ENCODE data around the gene MXD4. TPM values are rescaled to one million over a fixed set of nuclear protein-coding genes. Genes with fewer than 3 reads are reported as not detected.

The MXD4 gene
- polyA plus RNA-seq, 1 donor (not counting 4 experiments of a cell fraction or from before 2014, with no cell fraction given) = 26.0 TPM

DNA sequence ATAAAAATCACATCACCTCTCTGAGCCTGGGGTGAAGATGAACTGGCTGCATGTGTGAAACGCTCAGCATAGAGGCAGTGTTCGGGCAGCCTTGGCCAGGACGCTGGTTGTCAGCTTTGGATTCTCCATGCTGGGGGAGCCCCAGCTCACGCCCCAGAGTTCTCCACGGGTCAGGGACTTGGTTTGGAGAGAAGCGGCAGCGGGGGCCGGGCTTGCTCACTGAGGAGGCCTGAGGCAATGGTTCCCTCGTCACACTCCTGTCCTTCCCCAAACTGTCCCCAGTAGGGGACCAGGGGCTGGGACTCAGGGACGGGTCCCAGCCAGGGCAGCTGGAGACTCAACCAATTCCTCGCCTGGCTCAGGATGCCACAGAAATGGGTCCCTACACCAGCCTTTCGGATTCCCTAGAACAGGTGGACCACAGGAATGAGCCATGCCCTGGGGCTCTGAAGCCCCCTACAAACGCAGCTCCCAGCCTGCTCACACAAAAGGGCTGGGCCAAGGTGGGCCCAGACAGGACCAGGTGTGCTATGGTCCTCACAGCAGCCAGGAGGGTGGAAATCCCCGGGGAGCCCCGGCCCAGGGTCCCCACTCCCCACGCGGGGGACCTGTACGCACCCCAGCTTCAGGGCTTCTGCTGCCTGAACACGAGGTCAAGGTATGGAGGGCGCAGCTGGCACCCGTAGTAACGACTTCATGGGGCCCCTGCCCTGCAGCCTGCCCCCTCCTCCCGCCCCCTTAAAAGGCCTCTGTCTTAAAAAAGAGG, 1.4 kb downstream of the MXD4 start:
- FAIRE-seq (no peak), DNase-seq (ENCODE audit: low read depth, low spot score) (no peak)
- Histone ChIP-seq H3K79me2 (ENCODE audit: control insufficient read depth, insufficient read depth, low read length) (peaks cover 10% of the 10 kb centered on the region), H3K9me1 (ENCODE audit: control insufficient read depth, extremely low read depth, insufficient read depth, low read length) (no peaks in the 10 kb centered on the region), H3K9ac (ENCODE audit: control insufficient read depth, extremely low read depth, insufficient read depth, low read length) (peak overlapping the region; percentile 80), H3K36me3 (ENCODE audit: control insufficient read depth in 2 of 2, extremely low read depth in 1 of 2, insufficient read depth in 2 of 2, low read length in 2 of 2) (peaks cover 0 to 7% of the 10 kb centered on the region in 2 experiments), H2AFZ (ENCODE audit: control insufficient read depth, low read length) (no peak overlapping the region), H3K9me3 (ENCODE audit: control insufficient read depth, low read depth, low read length) (no peaks in the 10 kb centered on the region), H3K4me2 (ENCODE audit: control insufficient read depth, extremely low read depth, insufficient read depth, low read depth, low read length) (peak overlapping the region; percentile 85), H3K27me3 (ENCODE audit: control insufficient read depth, extremely low read depth, insufficient read depth, low read length) (no peaks in the 10 kb centered on the region), H3K4me3 (ENCODE audit: control insufficient read depth in 2 of 3, extremely low read depth in 1 of 3, insufficient read depth in 2 of 3, low read depth in 1 of 3, low read length in 3 of 3) (peak overlapping the region; percentile 73 to 91 (median 87)), H3K27ac (ENCODE audit: control insufficient read depth, insufficient read depth, low read length) (no peak overlapping the region), H4K20me1 (ENCODE audit: control insufficient read depth, extremely low read depth, insufficient read depth, low read length) (peaks cover 8% of the 10 kb centered on the region), H3K4me1 (ENCODE audit: control insufficient read depth, extremely low read depth, insufficient read depth, low read length) (peaks cover 10% of the 10 kb centered on the region)
- dilution Hi-C loops (cut with MboI; ENCODE audit: extremely low pct_ligation_motif_present, low sequenced_read_pairs) = no loop called here
- TF ChIP-seq, protein P1, sequence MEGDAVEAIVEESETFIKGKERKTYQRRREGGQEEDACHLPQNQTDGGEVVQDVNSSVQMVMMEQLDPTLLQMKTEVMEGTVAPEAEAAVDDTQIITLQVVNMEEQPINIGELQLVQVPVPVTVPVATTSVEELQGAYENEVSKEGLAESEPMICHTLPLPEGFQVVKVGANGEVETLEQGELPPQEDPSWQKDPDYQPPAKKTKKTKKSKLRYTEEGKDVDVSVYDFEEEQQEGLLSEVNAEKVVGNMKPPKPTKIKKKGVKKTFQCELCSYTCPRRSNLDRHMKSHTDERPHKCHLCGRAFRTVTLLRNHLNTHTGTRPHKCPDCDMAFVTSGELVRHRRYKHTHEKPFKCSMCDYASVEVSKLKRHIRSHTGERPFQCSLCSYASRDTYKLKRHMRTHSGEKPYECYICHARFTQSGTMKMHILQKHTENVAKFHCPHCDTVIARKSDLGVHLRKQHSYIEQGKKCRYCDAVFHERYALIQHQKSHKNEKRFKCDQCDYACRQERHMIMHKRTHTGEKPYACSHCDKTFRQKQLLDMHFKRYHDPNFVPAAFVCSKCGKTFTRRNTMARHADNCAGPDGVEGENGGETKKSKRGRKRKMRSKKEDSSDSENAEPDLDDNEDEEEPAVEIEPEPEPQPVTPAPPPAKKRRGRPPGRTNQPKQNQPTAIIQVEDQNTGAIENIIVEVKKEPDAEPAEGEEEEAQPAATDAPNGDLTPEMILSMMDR (optimal IDR thresholded peaks at IDR 0.05 in 1 of 3, IDR thresholded peaks at IDR 0.05 in 1 of 3, conservative IDR thresholded peaks at IDR 0.05 in 1 of 3; ENCODE audit: extremely low read depth in 1 of 3, insufficient read depth in 2 of 3, low read length in 3 of 3) = no peak
- no peak for TF ChIP-seq EZH2 (IDR thresholded peaks at IDR 0.05; ENCODE audit: low read length)

DNA sequence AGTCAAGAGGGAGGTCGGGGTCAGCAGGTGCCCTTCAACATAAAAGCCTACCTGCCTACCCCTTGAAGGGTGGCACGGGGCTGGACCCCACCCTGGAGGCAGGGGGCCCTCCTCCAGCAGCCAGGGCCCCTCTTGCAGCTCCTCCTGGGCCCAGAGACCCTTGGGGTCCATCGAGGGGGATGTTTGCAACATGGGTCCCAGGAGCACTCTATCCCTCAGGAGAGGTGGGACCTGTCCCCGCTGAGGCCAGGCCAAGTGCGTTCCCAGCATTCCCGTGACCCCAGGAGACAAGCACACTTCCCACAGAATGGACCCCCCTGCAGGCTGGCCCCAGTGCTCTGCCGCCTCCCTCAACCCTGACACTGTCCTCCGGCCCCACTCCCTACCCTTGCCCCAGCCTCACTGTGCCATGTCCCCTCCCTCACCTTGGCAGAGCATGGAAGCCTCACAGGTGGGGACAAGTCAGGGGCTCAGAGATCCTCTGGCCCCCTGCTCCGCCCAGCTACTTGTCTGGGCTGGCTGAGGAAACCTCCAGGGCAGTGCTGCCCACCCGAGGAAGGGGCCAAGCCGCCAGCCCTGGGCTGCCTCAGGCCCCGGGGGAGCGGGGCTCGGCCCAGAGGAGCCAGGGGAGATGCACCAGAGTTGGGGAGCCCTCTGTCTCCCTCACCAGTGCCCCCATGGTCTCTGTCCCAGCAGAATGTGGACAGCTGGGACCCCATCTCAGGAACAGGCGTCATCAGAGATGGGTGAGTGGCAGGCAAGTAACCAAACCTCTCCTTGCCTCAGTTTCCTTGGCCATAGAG, 2.2 kb downstream of the MXD4 start:
- FAIRE-seq (no peak), DNase-seq (ENCODE audit: low read depth, low spot score) (no peak)
- Histone ChIP-seq H3K9me1 (ENCODE audit: control insufficient read depth, extremely low read depth, insufficient read depth, low read length) (no peaks in the 10 kb centered on the region), H4K20me1 (ENCODE audit: control insufficient read depth, extremely low read depth, insufficient read depth, low read length) (peaks cover 8% of the 10 kb centered on the region), H3K9ac (ENCODE audit: control insufficient read depth, extremely low read depth, insufficient read depth, low read length) (peak overlapping the region; percentile 80), H3K4me3 (ENCODE audit: control insufficient read depth in 2 of 3, extremely low read depth in 1 of 3, insufficient read depth in 2 of 3, low read depth in 1 of 3, low read length in 3 of 3) (no peak overlapping the region), H3K9me3 (ENCODE audit: control insufficient read depth, low read depth, low read length) (no peaks in the 10 kb centered on the region), H3K27me3 (ENCODE audit: control insufficient read depth, extremely low read depth, insufficient read depth, low read length) (no peaks in the 10 kb centered on the region), H3K79me2 (ENCODE audit: control insufficient read depth, insufficient read depth, low read length) (peaks cover 10% of the 10 kb centered on the region), H3K4me1 (ENCODE audit: control insufficient read depth, extremely low read depth, insufficient read depth, low read length) (peaks cover 10% of the 10 kb centered on the region), H3K27ac (ENCODE audit: control insufficient read depth, insufficient read depth, low read length) (no peak overlapping the region), H3K36me3 (ENCODE audit: control insufficient read depth in 2 of 2, extremely low read depth in 1 of 2, insufficient read depth in 2 of 2, low read length in 2 of 2) (peaks cover 3 to 10% of the 10 kb centered on the region in 2 experiments), H3K4me2 (ENCODE audit: control insufficient read depth, extremely low read depth, insufficient read depth, low read depth, low read length) (peak overlapping the region; percentile 85), H2AFZ (ENCODE audit: control insufficient read depth, low read length) (no peak overlapping the region)
- dilution Hi-C loops (cut with MboI; ENCODE audit: extremely low pct_ligation_motif_present, low sequenced_read_pairs) = no loop called here
- TF ChIP-seq, protein P1 (optimal IDR thresholded peaks at IDR 0.05 in 1 of 3, IDR thresholded peaks at IDR 0.05 in 1 of 3, conservative IDR thresholded peaks at IDR 0.05 in 1 of 3; ENCODE audit: extremely low read depth in 1 of 3, insufficient read depth in 2 of 3, low read length in 3 of 3) = no peak

All from keratinocyte (primary cell).